Tracheal epithelial cell (primary cell): ENCODE data around the gene ELOVL1. TPM values are rescaled to one million over a fixed set of nuclear protein-coding genes. Genes with fewer than 3 reads are reported as not detected.

Experiments
- total RNA-seq: library from RNA; depleted of rRNA; stranded (reverse); fragments of >200 nt; gene quantifications from 2 replicates; pipeline ENCODE4 v1.2.1, GENCODE V29; 2014

Gene ELOVL1
- total RNA-seq: 60.1 and 90.6 TPM in 2 replicates

GRCh38 chr1:43367904-43368645, at the start of gene ELOVL1:
ELOVL1 (minus strand) TSS chr1:43368011; CDS start chr1:43365609, 2,402 bp downstream.

DNA sequence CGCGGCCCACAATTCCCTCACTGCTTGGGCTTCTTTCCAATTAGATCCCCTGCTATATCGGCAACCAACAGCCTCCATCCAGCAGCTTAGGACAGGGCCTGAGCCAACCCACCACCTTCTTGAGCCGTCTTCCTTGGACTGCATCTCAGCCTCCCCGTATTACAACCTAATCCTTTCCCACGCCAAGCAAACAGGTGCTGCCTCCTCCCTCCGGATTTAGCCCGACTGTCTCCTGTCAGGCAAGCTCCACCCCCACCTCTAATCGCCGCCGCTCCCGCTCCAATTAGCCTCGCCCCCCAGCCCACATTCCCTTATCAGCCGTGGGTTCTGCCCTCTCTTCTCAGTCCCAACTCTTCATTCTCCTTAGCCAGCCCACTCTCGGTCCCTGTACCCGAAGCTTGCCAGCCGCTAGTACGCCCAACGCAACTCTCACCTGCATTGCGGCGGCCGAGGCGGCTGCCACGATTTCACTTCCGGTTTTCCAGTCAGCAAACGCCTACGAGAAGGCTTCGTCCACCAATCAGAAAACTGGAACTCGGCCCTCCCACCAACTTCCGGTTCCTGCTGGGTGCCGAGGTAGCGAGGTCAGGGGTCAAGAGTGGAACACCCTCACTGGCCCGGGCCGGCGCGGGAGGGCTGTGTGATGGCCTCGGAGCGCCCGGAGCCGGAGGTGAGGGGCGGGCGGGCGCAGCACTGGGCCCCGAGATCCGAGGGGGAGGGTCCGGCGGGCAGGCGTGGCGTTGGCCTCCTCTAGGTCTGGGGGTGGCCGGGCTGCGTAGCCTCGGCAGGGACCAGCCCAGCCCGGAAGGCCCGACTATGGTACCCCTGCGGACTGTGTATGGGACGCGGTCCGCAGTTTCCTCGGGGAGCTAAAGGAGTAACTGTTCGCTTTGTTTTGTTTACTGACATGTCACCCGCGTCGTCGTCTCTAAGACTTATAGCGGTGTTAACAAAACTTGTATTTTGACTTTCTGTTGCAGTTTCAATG, 21.8 kb upstream of the ELOVL1 start, which contains the start of the genes MED8 and SZT2:
MED8 (minus strand) TSS at position 475 of the 988 bp plus-strand sequence; CDS start at position 439, 36 bp downstream.
SZT2 (plus strand) TSS at position 574 of the 988 bp plus-strand sequence; CDS start at position 644, 70 bp downstream.

DNA sequence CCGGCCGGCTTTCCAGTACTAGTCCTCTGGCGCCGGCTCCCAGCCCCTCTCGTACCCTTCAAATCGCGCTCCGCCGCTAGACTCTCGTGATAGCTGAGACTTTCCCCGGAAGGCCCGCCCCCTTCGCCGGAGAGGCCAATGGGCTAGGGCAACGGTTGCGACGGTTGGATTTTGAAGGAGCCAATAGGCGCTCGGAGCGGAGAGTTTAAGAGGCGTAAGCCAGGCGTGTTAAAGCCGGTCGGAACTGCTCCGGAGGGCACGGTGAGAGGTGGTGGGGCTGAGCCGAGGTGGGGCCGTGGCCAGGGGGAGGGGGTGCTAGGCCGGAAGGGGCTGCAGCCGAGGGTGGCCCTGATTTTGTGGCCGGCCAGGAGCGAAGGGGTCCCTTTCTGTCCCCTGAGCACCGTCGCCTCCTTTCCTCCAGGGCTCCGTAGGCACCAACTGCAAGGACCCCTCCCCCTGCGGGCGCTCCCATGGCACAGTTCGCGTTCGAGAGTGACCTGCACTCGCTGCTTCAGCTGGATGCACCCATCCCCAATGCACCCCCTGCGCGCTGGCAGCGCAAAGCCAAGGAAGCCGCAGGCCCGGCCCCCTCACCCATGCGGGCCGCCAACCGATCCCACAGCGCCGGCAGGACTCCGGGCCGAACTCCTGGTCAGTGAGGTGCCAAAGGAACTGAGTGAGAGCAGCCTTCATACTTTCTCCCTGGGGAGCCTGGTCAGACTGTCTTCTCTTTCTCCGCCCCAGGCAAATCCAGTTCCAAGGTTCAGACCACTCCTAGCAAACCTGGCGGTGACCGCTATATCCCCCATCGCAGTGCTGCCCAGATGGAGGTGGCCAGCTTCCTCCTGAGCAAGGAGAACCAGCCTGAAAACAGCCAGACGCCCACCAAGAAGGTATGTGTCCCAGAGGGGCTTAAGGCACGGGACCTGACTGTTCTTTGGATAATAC, 8.8 kb downstream of the ELOVL1 start, which contains the start of gene CDC20:
CDC20 (plus strand) TSS at position 236 of the 948 bp plus-strand sequence; CDS start at position 471, 235 bp downstream.

DNA sequence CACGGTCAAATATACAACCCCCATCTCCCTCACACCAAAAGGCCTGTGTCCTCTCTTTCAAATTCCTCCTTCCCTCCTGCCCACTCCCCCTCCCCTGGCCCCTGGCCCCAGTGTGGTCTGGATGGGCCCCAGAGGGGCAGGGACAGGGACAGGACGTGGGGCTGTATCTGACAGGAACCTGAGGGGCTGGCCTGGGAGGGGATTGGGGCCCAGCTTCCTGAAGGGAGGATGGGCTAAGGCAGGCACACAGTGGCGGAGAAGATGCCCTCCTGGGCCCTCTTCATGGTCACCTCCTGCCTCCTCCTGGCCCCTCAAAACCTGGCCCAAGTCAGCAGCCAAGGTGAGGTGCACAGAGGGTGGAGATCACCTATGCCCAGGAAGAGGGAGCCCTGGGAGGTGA, 30.2 kb downstream of the ELOVL1 start, which contains the start of gene MPL:
MPL (plus strand) TSS at position 231 of the 400 bp plus-strand sequence; CDS start at position 262, 31 bp downstream.

Other genes with a start within 250 kb of the ELOVL1 start
- 90.6 and 101 TPM in 2 replicates for gene EBNA1BP2, start 195.7 kb downstream of the ELOVL1 start, total RNA-seq
- 0.24 and 1.9 TPM in 2 replicates for gene CFAP57, start 195.7 kb downstream of the ELOVL1 start, total RNA-seq
- gene TMEM125, start 98.0 kb downstream of the ELOVL1 start, total RNA-seq: 6.3 and 9.0 TPM in 2 replicates
- 3.1 and 4.5 TPM in 2 replicates for gene C1orf210, start 82.4 kb downstream of the ELOVL1 start, total RNA-seq
- gene TIE1, start 67.0 kb downstream of the ELOVL1 start, total RNA-seq: 0.85 and 3.6 TPM in 2 replicates
- not detected in 2 replicates for gene MPL, start 30.2 kb downstream of the ELOVL1 start, total RNA-seq
- 2.3 and 12.0 TPM in 2 replicates for gene CDC20, start 9.0 kb downstream of the ELOVL1 start, total RNA-seq
- gene MED8, start 21.8 kb upstream of the ELOVL1 start, total RNA-seq: 40.3 and 56.9 TPM in 2 replicates
- gene SZT2, start 21.9 kb upstream of the ELOVL1 start, total RNA-seq: 8.9 and 11.7 TPM in 2 replicates
- gene HYI, start 85.9 kb upstream of the ELOVL1 start, total RNA-seq: 16.2 and 65.8 TPM in 2 replicates
- 193 and 245 TPM in 2 replicates for gene PTPRF, start 162.9 kb upstream of the ELOVL1 start, total RNA-seq